ENCODE data around the gene SEPTIN12.

SEPTIN12 gene

GRCh38 chr16:4760221-4760910 is 27.8 kb downstream of the SEPTIN12 start:
- TF ChIP-seq ZC3H10 (CRISPR knock-in tag; IDR thresholded peaks at IDR 0.05) (no peak), ZFP3 (CRISPR knock-in tag; IDR thresholded peaks at IDR 0.05) (no peak), PATZ1 (CRISPR knock-in tag; IDR thresholded peaks at IDR 0.05; ENCODE audit: borderline replicate concordance) (no peak), ARNTL (CRISPR knock-in tag; IDR thresholded peaks at IDR 0.05; ENCODE audit: borderline replicate concordance, low read depth) (no peak), POU6F1 (CRISPR knock-in tag; IDR thresholded peaks at IDR 0.05; ENCODE audit: borderline replicate concordance, low read depth) (no peak), BACH2 (CRISPR knock-in tag; IDR thresholded peaks at IDR 0.05; ENCODE audit: borderline replicate concordance) (no peak), CSRNP3 (CRISPR knock-in tag; IDR thresholded peaks at IDR 0.05) (no peak), ZFP30 (CRISPR knock-in tag; IDR thresholded peaks at IDR 0.05) (no peak), ZNF565 (CRISPR knock-in tag; conservative IDR thresholded peaks at IDR 0.05; ENCODE audit: low read depth) (no peak), CSDC2 (CRISPR knock-in tag; IDR thresholded peaks at IDR 0.05) (no peak), TCF4 (CRISPR knock-in tag; IDR thresholded peaks at IDR 0.05; ENCODE audit: borderline replicate concordance) (no peak), ZNF70 (CRISPR knock-in tag; IDR thresholded peaks at IDR 0.05) (no peak), OSR1 (CRISPR knock-in tag; IDR thresholded peaks at IDR 0.05) (no peak), TOX (CRISPR knock-in tag; IDR thresholded peaks at IDR 0.05; ENCODE audit: borderline replicate concordance) (no peak), ZNF8 (CRISPR knock-in tag; IDR thresholded peaks at IDR 0.05) (no peak), GLIS3 (CRISPR knock-in tag; IDR thresholded peaks at IDR 0.05) (no peak), PPARA (CRISPR knock-in tag; IDR thresholded peaks at IDR 0.05; ENCODE audit: borderline replicate concordance) (no peak)
- ATAC-seq = no peak

GRCh38 chr16:4755687-4756086 is 32.5 kb downstream of the SEPTIN12 start:
- ATAC-seq = no peak

GRCh38 chr16:4754865-4755264 is 33.3 kb downstream of the SEPTIN12 start:
- no peak for ATAC-seq
- TF ChIP-seq ZC3H10 (CRISPR knock-in tag; IDR thresholded peaks at IDR 0.05) (no peak), TSHZ2 (CRISPR knock-in tag; IDR thresholded peaks at IDR 0.05) (no peak), ISL1 (CRISPR knock-in tag; IDR thresholded peaks at IDR 0.05) (no peak), ZFP3 (CRISPR knock-in tag; IDR thresholded peaks at IDR 0.05) (no peak), ESRRG (CRISPR knock-in tag; IDR thresholded peaks at IDR 0.05) (no peak), OSR1 (CRISPR knock-in tag; IDR thresholded peaks at IDR 0.05) (no peak), PPARA (CRISPR knock-in tag; IDR thresholded peaks at IDR 0.05; ENCODE audit: borderline replicate concordance) (no peak), ZNF8 (CRISPR knock-in tag; IDR thresholded peaks at IDR 0.05) (no peak), TOX (CRISPR knock-in tag; IDR thresholded peaks at IDR 0.05; ENCODE audit: borderline replicate concordance) (no peak), TCF4 (CRISPR knock-in tag; IDR thresholded peaks at IDR 0.05; ENCODE audit: borderline replicate concordance) (no peak)

More at GRCh38 chr16:4755687-4756086, 32.5 kb downstream of the SEPTIN12 start:
- TF ChIP-seq OSR1 (CRISPR knock-in tag; IDR thresholded peaks at IDR 0.05) = no peak
- peak; percentile 73 for TF ChIP-seq ZNF8 (CRISPR knock-in tag; IDR thresholded peaks at IDR 0.05)

GRCh38 chr16:4753227-4753626 is 34.9 kb downstream of the SEPTIN12 start:
- TF ChIP-seq CSDC2 (CRISPR knock-in tag; IDR thresholded peaks at IDR 0.05) (no peak), CSRNP3 (CRISPR knock-in tag; IDR thresholded peaks at IDR 0.05) (no peak), ZNF8 (CRISPR knock-in tag; IDR thresholded peaks at IDR 0.05) (no peak), POU6F1 (CRISPR knock-in tag; IDR thresholded peaks at IDR 0.05; ENCODE audit: borderline replicate concordance, low read depth) (no peak), GLIS3 (CRISPR knock-in tag; IDR thresholded peaks at IDR 0.05) (no peak), BACH2 (CRISPR knock-in tag; IDR thresholded peaks at IDR 0.05; ENCODE audit: borderline replicate concordance) (no peak), ZFP30 (CRISPR knock-in tag; IDR thresholded peaks at IDR 0.05) (no peak), ZFP3 (CRISPR knock-in tag; IDR thresholded peaks at IDR 0.05) (no peak)
- no peak for ATAC-seq
